GM21367 (cell line): Measurements from ENCODE around the gene AGBL3.

Source experiments
- ATAC-seq: cut with Tn5 transposase; IDR thresholded peaks from one replicate; pipeline ENCODE4 v1.9.1; 2021; ENCODE audit not compliant: unreplicated experiment

AGBL3 gene

GRCh38 chr7:135181929-135182678 is 195.8 kb downstream of the AGBL3 start:
- ATAC-seq, result no peak

- ATAC-seq, result no peak
Observed at GRCh38 chr7:135183478-135183877, 197.2 kb downstream of the AGBL3 start.

- no peak for ATAC-seq
Observed at GRCh38 chr7:135184254-135184841, 198.0 kb downstream of the AGBL3 start.
